Hepatocyte (in vitro differentiated cells): ENCODE data around the gene FRY. TPM values are rescaled to one million over a fixed set of nuclear protein-coding genes. Genes with fewer than 3 reads are reported as not detected.

Source experiments
- DNase-seq: peaks from one replicate; pipeline ENCODE4 v3.0.0-alpha.2; 2016; ENCODE audit warnings: low spot score
- H2AFZ ChIP-seq: fragments of 200-600 bp; sonication (generic); 2 replicates; pipeline ENCODE4 v1.6.0; 2016; ENCODE audit warnings: antibody characterized with exemption, mild to moderate bottlenecking
- H3K27ac ChIP-seq: fragments of 200-600 bp; sonication (generic); 2 replicates; pipeline ENCODE4 v1.5.1; 2016; ENCODE audit warnings: mild to moderate bottlenecking
- H3K27me3 ChIP-seq: fragments of 200-600 bp; sonication (generic); 2 replicates; pipeline ENCODE4 v1.6.1; 2016
- H3K36me3 ChIP-seq: fragments of 200-600 bp; sonication (generic); replicated peaks from 2 replicates; pipeline ENCODE4 v1.5.1; 2016; ENCODE audit warnings: low read depth; ENCODE audit not compliant: insufficient read depth
- H3K4me1 ChIP-seq: fragments of 200-600 bp; sonication (generic); 2 replicates; pipeline ENCODE4 v1.5.1; 2016; ENCODE audit warnings: mild to moderate bottlenecking, moderate library complexity; ENCODE audit not compliant: insufficient read depth
- H3K4me2 ChIP-seq: fragments of 200-600 bp; sonication (generic); 2 replicates; pipeline ENCODE4 v1.6.0; 2016
- H3K4me3 ChIP-seq: fragments of 200-600 bp; sonication (generic); 2 replicates; pipeline ENCODE4 v1.5.1; 2016; ENCODE audit warnings: mild to moderate bottlenecking
- H3K79me2 ChIP-seq: fragments of 200-600 bp; sonication (generic); 2 replicates; pipeline ENCODE4 v1.6.0; 2017; ENCODE audit warnings: mild to moderate bottlenecking
- H3K9me2 ChIP-seq: fragments of 200-600 bp; sonication (generic); replicated peaks from 2 replicates; pipeline ENCODE4 v1.6.0; 2017; ENCODE audit warnings: mild to moderate bottlenecking; ENCODE audit not compliant: insufficient read depth
- H3K9me3 ChIP-seq: fragments of 200-600 bp; sonication (generic); 2 replicates; pipeline ENCODE4 v1.5.1; 2016; ENCODE audit warnings: low read depth, mild to moderate bottlenecking
- H4K20me1 ChIP-seq: fragments of 200-600 bp; sonication (generic); 2 replicates; pipeline ENCODE4 v1.6.0; 2016; ENCODE audit warnings: mild to moderate bottlenecking; ENCODE audit not compliant: insufficient read depth, poor library complexity, severe bottlenecking
- CTCF ChIP-seq: fragments of 200-600 bp; sonication (generic); IDR thresholded peaks from 2 replicates; pipeline ENCODE4 v1.5.1; 2016; ENCODE audit warnings: antibody characterized with exemption, mild to moderate bottlenecking; ENCODE audit not compliant: poor library complexity
- EZH2 ChIP-seq: fragments of 200-600 bp; sonication (generic); IDR thresholded peaks from 2 replicates; pipeline ENCODE4 v1.6.1; 2016; ENCODE audit warnings: antibody characterized with exemption, mild to moderate bottlenecking, borderline replicate concordance
- EZH2phosphoT487 ChIP-seq: fragments of 200-600 bp; sonication (generic); IDR thresholded peaks from one replicate; pipeline ENCODE4 v1.6.1; 2018; ENCODE audit warnings: antibody characterized with exemption, mild to moderate bottlenecking, low read depth, moderate library complexity; ENCODE audit not compliant: unreplicated experiment, severe bottlenecking
- WGBS: methylation state at CpG from one replicate; pipeline ENCODE4 v1.1.6; 2016; ENCODE audit warnings: low lambda C conversion rate; ENCODE audit errors: missing lambda C conversion rate; 5-methylcytosine and 5-hydroxymethylcytosine counted together
- polyA plus RNA-seq: library from polyadenylated mRNA; unstranded; fragments of >200 nt; fragmentation: Nextera tagmentation; extraction: Ambion mirVana; gene quantifications from 2 replicates; pipeline ENCODE4 v1.2.1, GENCODE V29; 2016
- total RNA-seq: library from RNA; depleted of rRNA; stranded (reverse); fragments of >200 nt; gene quantifications from 2 replicates; pipeline ENCODE4 v1.2.3, GENCODE V29; 2014

FRY gene
- total and polyA plus RNA-seq, 2 experiments from 2014 or later, result 2.4 to 3.7 TPM

DNA sequence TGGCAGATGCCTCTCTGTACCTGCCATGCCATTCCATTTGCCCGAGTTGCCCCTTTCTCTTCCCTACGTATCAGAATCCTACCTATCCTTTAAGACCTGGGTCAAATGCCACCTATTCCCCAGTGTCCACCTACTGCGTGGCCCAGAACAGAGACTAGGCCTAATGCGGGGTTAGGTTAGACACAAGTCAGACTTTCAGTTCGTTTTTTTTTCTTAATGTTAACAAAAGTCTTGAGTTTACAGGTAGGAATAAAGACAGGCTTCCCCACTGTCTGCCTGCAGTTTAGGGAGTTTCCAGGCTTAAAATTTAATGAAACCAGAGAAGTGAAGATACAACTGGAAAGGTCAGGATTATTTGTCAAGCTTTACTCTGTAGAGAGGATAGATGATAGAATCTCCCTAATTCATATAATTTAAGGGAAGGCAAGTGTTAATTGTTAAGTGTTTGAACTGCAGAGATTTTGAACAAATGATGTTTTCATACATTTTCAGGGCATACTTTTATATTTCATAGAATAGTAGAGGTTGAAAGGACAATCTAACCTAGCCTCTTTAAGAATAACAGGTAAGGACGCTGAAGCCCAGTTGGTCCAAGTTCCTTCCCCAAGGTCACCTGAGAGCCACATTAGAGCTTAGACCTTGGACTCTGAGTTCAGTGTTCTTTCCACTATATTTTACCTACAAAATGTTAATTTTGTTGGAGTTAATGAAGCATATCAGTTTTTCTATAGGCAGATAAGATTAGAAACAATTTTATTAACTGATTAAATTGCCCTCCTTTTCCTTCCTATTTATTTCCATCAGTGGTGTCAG lies 35.8 kb downstream of the FRY start:
- no peaks in the 10 kb centered on the region for H3K79me2 ChIP-seq
- no peak overlapping the region for H3K4me2 ChIP-seq
- no peaks in the 10 kb centered on the region for H3K4me1 ChIP-seq
- DNase-seq, result no peak
- H3K9me3 ChIP-seq, result no peaks in the 10 kb centered on the region
- no peaks in the 10 kb centered on the region for H3K36me3 ChIP-seq
- no peaks in the 10 kb centered on the region for H4K20me1 ChIP-seq
- TF ChIP-seq CTCF (no peak), EZH2phosphoT487 (no peak), EZH2 (no peak)
- no peaks in the 10 kb centered on the region for H3K27me3 ChIP-seq
- 92% methylated on average over 6 of the region's 6 CpGs for WGBS
- no peak overlapping the region for H3K4me3 ChIP-seq
- H3K27ac ChIP-seq, result no peak overlapping the region
- H2AFZ ChIP-seq, result no peak overlapping the region
- H3K9me2 ChIP-seq, result no peaks in the 10 kb centered on the region

GRCh38 chr13:32068255-32068654 lies 36.7 kb downstream of the FRY start:
- WGBS, result 78% methylated on average over 5 of the region's 5 CpGs

DNA sequence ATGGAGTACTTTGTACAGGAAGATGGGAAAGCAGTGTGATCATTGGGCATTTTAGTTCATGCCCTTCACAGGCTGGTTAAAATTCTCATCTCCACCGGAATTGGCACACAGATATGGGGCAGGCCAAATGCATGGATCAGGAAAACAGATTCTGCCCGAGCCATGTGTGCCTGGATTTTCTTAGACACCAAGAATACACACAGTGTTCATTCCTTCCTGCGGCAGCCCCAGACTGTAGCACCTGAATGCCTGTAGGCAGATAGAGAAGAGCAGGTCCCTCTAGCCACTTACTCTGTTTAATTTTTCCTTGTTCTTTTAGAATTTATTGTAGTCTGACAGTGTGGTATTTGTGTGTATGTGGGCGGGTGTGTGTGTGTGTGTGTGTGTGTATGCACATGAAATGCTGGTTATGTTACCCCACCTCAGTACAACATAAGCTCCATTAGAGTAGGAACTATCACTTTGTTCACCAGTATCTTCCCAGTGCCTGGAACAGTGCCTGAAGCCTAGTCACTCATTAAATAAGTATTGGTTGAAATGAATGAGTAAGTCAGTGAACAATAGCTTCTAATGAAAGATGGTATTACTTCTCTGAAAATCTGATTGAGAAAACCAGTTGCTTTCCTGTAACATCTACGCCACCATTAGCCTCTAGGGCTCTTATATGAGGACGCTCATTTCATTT lies 41.7 kb downstream of the FRY start:
- no peak for TF ChIP-seq EZH2
- no peak for TF ChIP-seq CTCF
- no peak for TF ChIP-seq EZH2phosphoT487
- H3K79me2 ChIP-seq, result no peaks in the 10 kb centered on the region
- no peak overlapping the region for H2AFZ ChIP-seq
- H3K9me3 ChIP-seq, result no peaks in the 10 kb centered on the region
- no peaks in the 10 kb centered on the region for H3K36me3 ChIP-seq
- H3K4me3 ChIP-seq, result no peak overlapping the region
- H3K9me2 ChIP-seq, result no peaks in the 10 kb centered on the region
- DNase-seq, result no peak
- H3K4me2 ChIP-seq, result no peak overlapping the region
- H3K27ac ChIP-seq, result no peak overlapping the region
- no peaks in the 10 kb centered on the region for H4K20me1 ChIP-seq
- WGBS, result 96% methylated on average over 6 of the region's 6 CpGs
- no peaks in the 10 kb centered on the region for H3K27me3 ChIP-seq
- H3K4me1 ChIP-seq, result no peaks in the 10 kb centered on the region

More at GRCh38 chr13:32068255-32068654, 36.7 kb downstream of the FRY start:
- Histone ChIP-seq H3K9me2 (no peaks in the 10 kb centered on the region), H2AFZ (no peak overlapping the region), H3K79me2 (no peaks in the 10 kb centered on the region), H3K9me3 (no peaks in the 10 kb centered on the region), H3K36me3 (no peaks in the 10 kb centered on the region), H3K27ac (no peak overlapping the region), H3K4me1 (no peaks in the 10 kb centered on the region), H3K4me2 (no peak overlapping the region), H3K4me3 (no peak overlapping the region), H4K20me1 (no peaks in the 10 kb centered on the region), H3K27me3 (no peaks in the 10 kb centered on the region)
- no peak for TF ChIP-seq CTCF
- TF ChIP-seq EZH2, result no peak
- no peak for TF ChIP-seq EZH2phosphoT487
- DNase-seq, result no peak
